Left lung (tissue), 10 donors: Measurements from ENCODE around the gene CASKIN1. TPM values are rescaled to one million over a fixed set of nuclear protein-coding genes. Genes with fewer than 3 reads are reported as not detected.
A peak's percentile ranks its signal among the peaks of the same experiment; 100 is the strongest.

Source experiments
- ATAC-seq: fragments of 200-7000 bp; cut with Tn5 transposase; one replicate; pipeline ENCODE4 v1.9.1; 2020; ENCODE audit warnings: moderate library complexity
- DNase-seq, 4 donors: peaks; one replicate each; pipeline ENCODE4 v3.0.0-alpha.2; 2013 to 2020
- H3K27ac ChIP-seq, 2 donors: fragments of 200-600 bp; sonication (generic) in 1 of 2; one replicate each; pipeline versions ENCODE4 v1.5.0 to v1.8.0; 2020 to 2021
- H3K27me3 ChIP-seq, 2 donors: fragments of 200-600 bp; sonication (generic) in 1 of 2; one replicate each; pipeline versions ENCODE4 v1.5.0 to v1.8.0; 2020 to 2021
- H3K36me3 ChIP-seq, 2 donors: fragments of 200-600 bp; sonication (generic) in 1 of 2; one replicate each; pipeline versions ENCODE4 v1.5.0 to v1.8.0; 2020 to 2021
- H3K4me1 ChIP-seq, 2 donors: fragments of 200-600 bp; one replicate each; pipeline ENCODE4 v1.8.0; 2021
- H3K4me3 ChIP-seq, 2 donors: fragments of 200-600 bp; sonication (generic) in 1 of 2; one replicate each; pipeline versions ENCODE4 v1.5.0 to v1.8.0; 2020 to 2021; ENCODE audit warnings: mild to moderate bottlenecking in 1 of 2
- H3K9me3 ChIP-seq, 2 donors: fragments of 200-600 bp; sonication (generic) in 1 of 2; one replicate each; pipeline versions ENCODE4 v1.5.0 to v1.8.0; 2020 to 2021
- CTCF ChIP-seq, 2 donors: fragments of 200-600 bp; sonication (generic) in 1 of 2; IDR thresholded peaks; one replicate each; pipeline versions ENCODE4 v1.5.0 to v1.8.0; 2021; ENCODE audit warnings: antibody characterized with exemption in 2 of 2
- intact Hi-C, 2 donors: fragments of 100-400 bp; cut with DNase I; formaldehyde crosslinking; loops; one replicate each; pipeline versions ENCODE4 v1.11.2 to v1.14.2; 2022
- polyA plus RNA-seq, 6 donors: library from polyadenylated mRNA; unstranded; fragments of 120-200 nt; gene quantifications; one replicate each; pipeline ENCODE4 v1.2.1, GENCODE V29; 2013; ENCODE audit not compliant: insufficient read length in 6 of 6
- total RNA-seq, 2 donors: library from RNA; stranded (reverse); fragmentation: NEBNext Ultra II Directional; extraction: Animal tissue kit (Norgen Biotek cat#: 25700); gene quantifications; one replicate each; pipeline ENCODE4 v1.2.1, GENCODE V29; 2021
- donor health status: DM: no; HTN: yes; CAD: no.
- donor health status: DM: no; HTN: no; CAD: no.

CASKIN1 gene
- total and polyA plus RNA-seq, 8 donors: 0.05 to 0.56 (median 0.32) TPM

GRCh38 chr16:2223221-2223941, 27.0 kb upstream of the CASKIN1 start, which contains the start of gene E4F1:
E4F1 (plus strand) TSS chr16:2223591; CDS start chr16:2223614, 23 bp downstream.
- Histone ChIP-seq H3K4me1 (peaks cover 9 to 34% of the 10 kb centered on the region in 2 donors), H3K27ac (peak within 1 kb of the TSS; percentile 75 to 94), H3K27me3 (no peaks in the 10 kb centered on the region), H3K9me3 (no peaks in the 10 kb centered on the region), H3K36me3 (peaks cover 0 to 6% of the 10 kb centered on the region in 2 donors), H3K4me3 (peak within 1 kb of the TSS; percentile 98 to 100)
- peak; percentile 98 to 100 (median 100) for DNase-seq
- ATAC-seq: peak; percentile 99
- TF ChIP-seq CTCF (IDR thresholded peaks at IDR 0.05): peak in 1 of 2 donors; percentile 21
- intact Hi-C loops: no loop called here

- no peaks in the 10 kb centered on the region for H3K9me3 ChIP-seq
- TF ChIP-seq CTCF (IDR thresholded peaks at IDR 0.05): no peak
- no peak overlapping the region for H3K27ac ChIP-seq
- H3K27me3 ChIP-seq: no peaks in the 10 kb centered on the region
- no peak overlapping the region for H3K4me3 ChIP-seq
- peaks cover 21 to 36% of the 10 kb centered on the region in 2 donors for H3K4me1 ChIP-seq
- DNase-seq: no peak
- intact Hi-C loops: no loop called here
- H3K36me3 ChIP-seq: peaks cover 0 to 12% of the 10 kb centered on the region in 2 donors
- no peak for ATAC-seq
These were observed 19.9 kb upstream of the CASKIN1 start for GRCh38 chr16:2216330-2216729.

GRCh38 chr16:2214719-2214968, 18.2 kb upstream of the CASKIN1 start, which contains the start of gene PGP:
PGP (minus strand) TSS chr16:2214840; CDS start chr16:2214777, 63 bp downstream.
- intact Hi-C loops: no loop called here
- DNase-seq (no peak), ATAC-seq (peak; percentile 92)
- H3K36me3 ChIP-seq: peaks cover 0 to 28% of the 10 kb centered on the region in 2 donors
- no peak for TF ChIP-seq CTCF (IDR thresholded peaks at IDR 0.05)
- peak within 1 kb of the TSS; percentile 93 to 96 for H3K27ac ChIP-seq
- peaks cover 21 to 37% of the 10 kb centered on the region in 2 donors for H3K4me1 ChIP-seq
- H3K4me3 ChIP-seq: peak within 1 kb of the TSS; percentile 69 to 87
- H3K27me3 ChIP-seq: no peaks in the 10 kb centered on the region
- no peaks in the 10 kb centered on the region for H3K9me3 ChIP-seq

GRCh38 chr16:2213817-2214718, 17.7 kb upstream of the CASKIN1 start:
- peak overlapping the region; percentile 26 to 84 for H3K27ac ChIP-seq
- peak in 1 of 4 donors; percentile 82 for DNase-seq
- H3K27me3 ChIP-seq: no peaks in the 10 kb centered on the region
- H3K4me3 ChIP-seq: peak overlapping the region; percentile 69 to 87
- no peaks in the 10 kb centered on the region for H3K9me3 ChIP-seq
- no peak for TF ChIP-seq CTCF (IDR thresholded peaks at IDR 0.05)
- peaks cover 0 to 34% of the 10 kb centered on the region in 2 donors for H3K36me3 ChIP-seq
- no peak for ATAC-seq
- intact Hi-C loops: no loop called here
- peaks cover 21 to 37% of the 10 kb centered on the region in 2 donors for H3K4me1 ChIP-seq
